A549 (cell line): ENCODE results near the gene SHH.

Experiments
- POLR2A ChIP-seq: IDR thresholded peaks from 2 replicates; pipeline ENCODE4 v1.6.1; 2012; ENCODE audit warnings: mild to moderate bottlenecking, low read length
- USF2 ChIP-seq: fragments of 450-650 bp; IDR thresholded peaks from 2 replicates; pipeline ENCODE4 v1.6.1; 2014; ENCODE audit warnings: antibody characterized with exemption

GRCh38 chr7:155786491-155786890 is 25.8 kb downstream of the SHH start:
- no peak for TF ChIP-seq USF2
- TF ChIP-seq POLR2A, result no peak
